ENCODE measurements around the gene CFAP74. TPM values are rescaled to one million over a fixed set of nuclear protein-coding genes. Genes with fewer than 3 reads are reported as not detected.
A peak's percentile ranks its signal among the peaks of the same experiment; 100 is the strongest.

The CFAP74 gene
- total RNA-seq, 4 donors from 2014 or later: not detected

DNA sequence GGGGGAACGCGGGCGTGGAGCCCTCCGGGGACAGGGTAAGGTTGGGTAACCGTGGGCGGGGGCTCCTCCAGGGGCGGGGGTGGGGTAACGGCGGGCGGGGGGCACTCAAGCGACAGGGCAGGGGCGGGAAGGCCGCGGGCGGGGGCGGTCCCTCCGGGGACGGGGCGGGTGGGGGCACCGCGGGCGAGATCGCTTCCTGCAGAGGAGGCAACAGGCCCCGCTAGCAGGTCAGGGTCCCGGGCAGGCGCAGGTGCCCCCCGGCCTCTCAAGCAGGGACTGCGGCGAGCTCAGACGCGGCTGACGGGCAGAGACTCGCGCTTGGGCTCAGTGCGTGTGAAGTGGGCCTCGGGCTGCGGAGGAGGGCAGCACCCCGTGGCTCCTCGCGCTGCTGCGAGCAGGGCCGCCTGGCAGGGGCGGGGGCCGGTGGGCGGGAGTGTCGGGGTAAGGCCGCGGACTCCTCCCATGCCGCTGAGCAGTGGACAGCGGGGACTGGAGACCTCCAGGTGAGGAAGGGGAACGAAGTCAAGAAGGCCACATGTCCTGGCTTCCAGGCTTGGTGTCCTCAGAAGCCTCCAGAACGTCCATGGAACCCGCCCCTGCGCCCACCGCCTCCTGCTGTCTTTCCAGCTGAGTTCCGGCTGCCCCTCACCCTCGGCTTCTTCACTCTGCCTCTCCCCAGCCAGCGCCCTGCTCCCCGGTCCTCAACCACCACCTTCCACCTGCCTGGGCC is 112.1 kb downstream of the CFAP74 start:
- peaks cover 49 to 58% of the 10 kb centered on the region in 2 donors for H3K4me1 ChIP-seq
- no peaks in the 10 kb centered on the region for H3K9me3 ChIP-seq
- H3K36me3 ChIP-seq: no peaks in the 10 kb centered on the region
- ATAC-seq (peak; percentile 35 to 74), DNase-seq (peak; percentile 40 to 80)
- peak overlapping the region; percentile 87 to 97 (median 96) for H3K27ac ChIP-seq
- TF ChIP-seq, protein P1, sequence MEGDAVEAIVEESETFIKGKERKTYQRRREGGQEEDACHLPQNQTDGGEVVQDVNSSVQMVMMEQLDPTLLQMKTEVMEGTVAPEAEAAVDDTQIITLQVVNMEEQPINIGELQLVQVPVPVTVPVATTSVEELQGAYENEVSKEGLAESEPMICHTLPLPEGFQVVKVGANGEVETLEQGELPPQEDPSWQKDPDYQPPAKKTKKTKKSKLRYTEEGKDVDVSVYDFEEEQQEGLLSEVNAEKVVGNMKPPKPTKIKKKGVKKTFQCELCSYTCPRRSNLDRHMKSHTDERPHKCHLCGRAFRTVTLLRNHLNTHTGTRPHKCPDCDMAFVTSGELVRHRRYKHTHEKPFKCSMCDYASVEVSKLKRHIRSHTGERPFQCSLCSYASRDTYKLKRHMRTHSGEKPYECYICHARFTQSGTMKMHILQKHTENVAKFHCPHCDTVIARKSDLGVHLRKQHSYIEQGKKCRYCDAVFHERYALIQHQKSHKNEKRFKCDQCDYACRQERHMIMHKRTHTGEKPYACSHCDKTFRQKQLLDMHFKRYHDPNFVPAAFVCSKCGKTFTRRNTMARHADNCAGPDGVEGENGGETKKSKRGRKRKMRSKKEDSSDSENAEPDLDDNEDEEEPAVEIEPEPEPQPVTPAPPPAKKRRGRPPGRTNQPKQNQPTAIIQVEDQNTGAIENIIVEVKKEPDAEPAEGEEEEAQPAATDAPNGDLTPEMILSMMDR (IDR thresholded peaks at IDR 0.05 in 4 of 5, conservative IDR thresholded peaks at IDR 0.05 in 1 of 5): no peak
- no peak for TF ChIP-seq POLR2A (IDR thresholded peaks at IDR 0.05)
- no peaks in the 10 kb centered on the region for H3K27me3 ChIP-seq
- H3K4me3 ChIP-seq: peak overlapping the region; percentile 69 to 82 (median 76)
- intact Hi-C loops (cut with DNase I; ENCODE audit: low total_unique reads) (loop anchor here (1.0 to 5.0 kb wide), 3 partner anchors 18 to 113 kb away; partner anchors contain the start of gene NADK), in situ Hi-C loops (cut with MboI; ENCODE audit: low sequenced_read_pairs in 4 of 4) (loop anchor here in 1 of 4 donors (25.0 kb wide), 1 partner anchor 129 kb away; no protein-coding TSS in a partner anchor)

DNA sequence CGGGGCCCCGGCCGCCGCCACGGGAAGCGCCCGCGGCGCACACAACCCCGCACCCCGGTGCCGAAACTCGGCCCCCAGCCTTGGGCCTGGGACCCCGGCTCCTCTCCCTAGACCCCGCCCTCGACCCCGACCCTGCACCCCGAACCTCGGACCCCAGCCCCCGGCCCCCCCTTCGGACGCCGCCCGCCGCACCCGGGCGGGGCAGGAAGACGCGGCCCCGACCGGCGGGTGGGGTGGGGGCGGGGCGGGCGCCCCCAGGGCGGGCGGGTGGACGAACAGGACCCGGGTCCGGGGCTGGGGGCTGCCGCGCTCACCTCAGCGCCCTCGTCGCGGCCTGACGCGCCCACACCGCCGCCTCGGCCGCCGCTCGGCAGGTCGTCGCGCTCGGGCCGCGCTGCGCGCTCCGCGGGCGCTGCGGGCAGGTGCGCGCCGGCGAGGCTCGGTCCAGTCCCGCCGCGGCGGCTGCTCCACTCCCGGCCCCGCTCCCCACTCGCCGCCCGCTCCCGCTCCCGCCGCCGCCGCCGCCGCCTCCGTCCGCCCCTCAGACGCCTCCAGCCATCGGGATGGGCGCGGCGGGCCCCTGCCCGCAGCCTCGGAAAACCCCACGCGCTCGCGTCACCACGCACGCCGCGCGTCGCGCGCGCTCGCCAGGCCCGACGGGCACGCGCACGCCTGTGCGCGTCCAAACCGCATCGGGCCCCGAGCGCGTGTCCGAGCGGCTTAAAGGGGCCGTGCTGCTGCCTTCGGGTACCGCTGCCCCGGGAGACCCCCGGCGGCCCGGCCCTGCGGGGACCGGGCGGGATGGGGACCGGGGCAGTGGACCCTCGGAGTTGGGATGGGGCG is 112.9 kb downstream of the CFAP74 start, which contains the start of gene GNB1:
TSS of gene GNB1 (minus strand) at position 582 of the 843 bp plus-strand sequence. CDS start 65,634 bp downstream, outside the sequence.
- Histone ChIP-seq H3K4me1 (peaks cover 49 to 63% of the 10 kb centered on the region in 2 donors), H3K36me3 (no peaks in the 10 kb centered on the region), H3K4me3 (peak within 1 kb of the TSS; percentile 74 to 82 (median 80)), H3K27ac (peak within 1 kb of the TSS; percentile 87 to 97 (median 96)), H3K9me3 (no peaks in the 10 kb centered on the region), H3K27me3 (no peaks in the 10 kb centered on the region)
- peak; percentile 72 to 75 for TF ChIP-seq POLR2A (IDR thresholded peaks at IDR 0.05)
- TF ChIP-seq, protein P1 (IDR thresholded peaks at IDR 0.05 in 4 of 5, conservative IDR thresholded peaks at IDR 0.05 in 1 of 5): peak in 1 of 5 experiments; percentile 5
- DNase-seq: peak; percentile 68 to 80
- intact Hi-C loops (cut with DNase I; ENCODE audit: low total_unique reads): loop anchor here (1.0 to 5.0 kb wide), 3 partner anchors 19 to 112 kb away; partner anchors contain the start of gene NADK
- in situ Hi-C loops (cut with MboI; ENCODE audit: low sequenced_read_pairs in 4 of 4): loop anchor here in 1 of 4 donors (25.0 kb wide), 1 partner anchor 128 kb away; no protein-coding TSS in a partner anchor
- peak; percentile 87 to 89 for ATAC-seq

DNA sequence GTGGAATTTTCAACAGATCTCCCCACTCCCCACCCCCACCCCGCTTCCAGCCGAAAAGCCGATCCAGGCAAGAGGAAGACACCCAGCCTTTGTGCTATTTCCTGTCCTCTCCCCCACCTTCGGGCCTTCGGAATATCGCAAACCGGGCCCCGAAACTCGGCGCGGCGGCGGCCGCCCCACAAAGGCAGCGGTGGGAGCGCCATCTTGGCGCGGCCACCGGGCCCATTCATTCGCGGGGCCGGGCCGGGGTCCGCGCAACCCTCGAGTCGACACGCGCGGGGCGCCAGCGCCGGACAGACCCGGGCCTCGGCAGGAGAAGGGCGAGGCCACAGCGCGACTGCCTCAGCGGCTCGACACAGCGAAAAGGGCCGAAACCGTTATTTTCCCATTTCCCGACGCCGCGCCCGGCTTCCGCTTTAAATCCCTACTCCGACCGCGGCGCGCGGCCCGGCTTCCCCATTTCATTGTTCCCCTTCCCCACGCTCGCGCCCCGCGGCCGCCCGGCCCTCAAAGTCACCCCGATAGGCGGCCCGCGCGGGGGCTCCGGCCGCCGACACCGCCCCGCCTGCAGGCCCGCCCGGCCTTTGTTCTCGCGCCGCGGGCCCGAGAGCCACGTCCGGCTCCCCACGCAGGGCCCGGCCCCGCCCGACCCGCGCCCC is 113.6 kb downstream of the CFAP74 start:
- H3K4me1 ChIP-seq: peaks cover 47 to 59% of the 10 kb centered on the region in 2 donors
- in situ Hi-C loops (cut with MboI; ENCODE audit: low sequenced_read_pairs in 4 of 4): loop anchor here in 2 of 4 donors (10.0 to 25.0 kb wide), 2 partner anchors 105 to 128 kb away; no protein-coding TSS in a partner anchor
- H3K4me3 ChIP-seq: peak overlapping the region; percentile 69 to 82 (median 78)
- TF ChIP-seq POLR2A (IDR thresholded peaks at IDR 0.05): no peak
- TF ChIP-seq, protein P1 (IDR thresholded peaks at IDR 0.05 in 4 of 5, conservative IDR thresholded peaks at IDR 0.05 in 1 of 5): no peak
- intact Hi-C loops (cut with DNase I; ENCODE audit: low total_unique reads): loop anchor here (5.0 kb wide), 1 partner anchor 33 kb away; no protein-coding TSS in a partner anchor
- DNase-seq (no peak), ATAC-seq (peak; percentile 17 to 19)
- H3K27ac ChIP-seq: peak overlapping the region; percentile 57 to 97 (median 82)
- no peaks in the 10 kb centered on the region for H3K27me3 ChIP-seq
- H3K9me3 ChIP-seq: no peaks in the 10 kb centered on the region
- H3K36me3 ChIP-seq: no peaks in the 10 kb centered on the region
